ENCODE results near the gene GPR27. TPM values are rescaled to one million over a fixed set of nuclear protein-coding genes. Genes with fewer than 3 reads are reported as not detected.

Gene GPR27
- total and polyA plus RNA-seq, 10 of the 15 experiments (the other 5 are each of a cell fraction or from before 2014, with no cell fraction given): not detected

DNA sequence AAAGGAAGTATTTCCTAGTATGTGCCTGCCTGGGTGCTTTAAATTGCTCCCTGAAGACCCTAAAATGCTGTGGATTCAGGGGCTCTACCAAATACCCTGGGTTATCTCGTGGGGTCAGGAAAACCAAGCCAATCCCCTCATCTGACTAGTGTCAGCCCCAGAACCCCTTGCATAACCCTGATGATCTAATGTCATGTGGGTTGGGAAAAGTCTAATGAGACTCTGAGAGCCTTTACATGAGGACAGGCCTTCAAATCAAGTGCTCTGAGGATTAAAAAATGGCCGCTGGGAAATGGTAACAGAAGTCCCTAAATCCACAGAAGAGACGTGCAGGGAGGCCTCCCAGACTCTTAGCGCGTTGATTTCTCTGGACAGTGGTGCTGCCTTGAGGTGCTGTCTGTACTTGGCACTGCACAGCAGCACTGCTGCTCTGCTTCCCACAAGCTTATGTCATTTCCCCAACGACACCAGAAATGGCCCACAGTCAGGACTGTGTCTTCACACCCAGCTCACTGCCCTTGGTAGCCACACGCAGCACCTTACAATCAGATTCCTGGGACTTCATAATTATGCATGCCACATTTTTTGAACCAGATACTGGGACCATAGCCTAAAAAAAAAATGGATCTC, 45.1 kb upstream of the GPR27 start:
- Histone ChIP-seq H3K79me2 (ENCODE audit: control insufficient read depth, insufficient read depth, low read length) (no peaks in the 10 kb centered on the region), H2AFZ (ENCODE audit: control insufficient read depth, low read depth, low read length) (no peak overlapping the region), H3K4me3 (no peak overlapping the region), H3K27me3 (replicated peaks in 1 of 2; ENCODE audit: control insufficient read depth in 2 of 2, insufficient read depth in 2 of 2, low read length in 1 of 2) (no peaks in the 10 kb centered on the region), H3K27ac (ENCODE audit: control insufficient read depth, insufficient read depth) (no peak overlapping the region), H3K36me3 (ENCODE audit: control insufficient read depth in 2 of 2, insufficient read depth in 2 of 2, low read length in 1 of 2) (no peaks in the 10 kb centered on the region), H3K9me3 (replicated peaks; ENCODE audit: control insufficient read depth, insufficient read depth, low read length) (no peaks in the 10 kb centered on the region), H4K20me1 (ENCODE audit: control insufficient read depth, insufficient read depth) (no peaks in the 10 kb centered on the region), H3K4me2 (ENCODE audit: control insufficient read depth, insufficient read depth) (no peak overlapping the region), H3K4me1 (ENCODE audit: control insufficient read depth, insufficient read depth, low read length) (no peaks in the 10 kb centered on the region), H3K9ac (ENCODE audit: control insufficient read depth, insufficient read depth, low read length) (no peak overlapping the region)
- RAD21 ChIA-PET (ENCODE audit: unreplicated experiment): no interaction called here
- POLR2A ChIA-PET: no interaction called here
- SMC1A ChIA-PET (ENCODE audit: uncharacterized antibody, unreplicated experiment): no interaction called here
- FAIRE-seq: no peak
- CTCF ChIA-PET: no interaction called here
- no TSS peak for BruUV-seq (replicated peaks)
- TF ChIP-seq ASH2L (IDR thresholded peaks at IDR 0.05; ENCODE audit: borderline replicate concordance, low read depth) (no peak), CBX5 (IDR thresholded peaks at IDR 0.05; ENCODE audit: low read depth) (no peak), NR2F1 (conservative IDR thresholded peaks at IDR 0.05) (no peak)
- TF ChIP-seq, protein P1, sequence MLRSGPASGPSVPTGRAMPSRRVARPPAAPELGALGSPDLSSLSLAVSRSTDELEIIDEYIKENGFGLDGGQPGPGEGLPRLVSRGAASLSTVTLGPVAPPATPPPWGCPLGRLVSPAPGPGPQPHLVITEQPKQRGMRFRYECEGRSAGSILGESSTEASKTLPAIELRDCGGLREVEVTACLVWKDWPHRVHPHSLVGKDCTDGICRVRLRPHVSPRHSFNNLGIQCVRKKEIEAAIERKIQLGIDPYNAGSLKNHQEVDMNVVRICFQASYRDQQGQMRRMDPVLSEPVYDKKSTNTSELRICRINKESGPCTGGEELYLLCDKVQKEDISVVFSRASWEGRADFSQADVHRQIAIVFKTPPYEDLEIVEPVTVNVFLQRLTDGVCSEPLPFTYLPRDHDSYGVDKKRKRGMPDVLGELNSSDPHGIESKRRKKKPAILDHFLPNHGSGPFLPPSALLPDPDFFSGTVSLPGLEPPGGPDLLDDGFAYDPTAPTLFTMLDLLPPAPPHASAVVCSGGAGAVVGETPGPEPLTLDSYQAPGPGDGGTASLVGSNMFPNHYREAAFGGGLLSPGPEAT (IDR thresholded peaks at IDR 0.05; ENCODE audit: low read depth): no peak
- intact Hi-C loops (cut with micrococcal nuclease; ENCODE audit: unreplicated experiment) (no loop called here), in situ Hi-C loops (cut with MboI) (no loop called here)
- ATAC-seq: no peak
- WGBS (ENCODE audit: insufficient coverage, insufficient replicate concordance, low lambda C conversion rate, missing lambda C conversion rate): 35% methylated on average over 7 of the region's 7 CpGs
- no peak for DNase-seq (ENCODE audit: low read depth, low spot score)

DNA sequence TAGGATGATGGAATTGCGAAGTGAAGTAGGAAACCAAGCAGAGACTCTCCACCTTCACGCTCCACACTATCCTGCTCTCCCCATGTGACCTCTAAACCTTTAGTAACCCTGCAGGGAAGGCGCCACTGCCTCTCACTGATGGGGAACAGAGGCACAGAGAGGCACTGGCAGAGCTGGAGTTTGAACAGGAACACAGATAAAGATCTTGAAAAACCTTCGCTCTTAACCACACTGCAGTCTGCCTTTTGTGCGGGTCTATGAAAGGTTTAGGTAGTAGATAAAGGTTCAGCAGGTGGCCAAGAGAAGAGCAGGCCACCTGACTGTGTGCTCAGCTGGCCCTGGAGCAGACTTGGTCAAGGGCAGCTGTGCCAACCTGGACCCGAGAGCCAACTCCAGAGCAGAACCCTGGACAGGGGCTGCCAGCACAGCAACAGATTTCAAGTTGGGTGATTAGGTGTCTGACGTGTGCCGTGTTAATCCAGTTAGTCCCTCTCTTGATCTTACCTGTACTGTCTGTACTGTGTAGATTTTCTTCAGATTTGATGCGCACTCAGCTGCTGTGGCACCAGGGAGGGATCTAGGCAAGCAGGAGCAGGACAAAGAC, 43.6 kb upstream of the GPR27 start:
- Histone ChIP-seq H3K36me3 (ENCODE audit: control insufficient read depth in 2 of 2, insufficient read depth in 2 of 2, low read length in 1 of 2) (no peaks in the 10 kb centered on the region), H3K4me3 (no peak overlapping the region), H3K4me1 (ENCODE audit: control insufficient read depth, insufficient read depth, low read length) (no peaks in the 10 kb centered on the region), H3K79me2 (ENCODE audit: control insufficient read depth, insufficient read depth, low read length) (no peaks in the 10 kb centered on the region), H3K9me3 (replicated peaks; ENCODE audit: control insufficient read depth, insufficient read depth, low read length) (no peaks in the 10 kb centered on the region), H3K27ac (ENCODE audit: control insufficient read depth, insufficient read depth) (no peak overlapping the region), H3K4me2 (ENCODE audit: control insufficient read depth, insufficient read depth) (no peak overlapping the region), H2AFZ (ENCODE audit: control insufficient read depth, low read depth, low read length) (no peak overlapping the region), H3K27me3 (replicated peaks in 1 of 2; ENCODE audit: control insufficient read depth in 2 of 2, insufficient read depth in 2 of 2, low read length in 1 of 2) (0 out of 4 replicates have a peak, but pooled peaks cover 0 to 3% of the 10 kb centered on the region in 2 experiments), H4K20me1 (ENCODE audit: control insufficient read depth, insufficient read depth) (no peaks in the 10 kb centered on the region), H3K9ac (ENCODE audit: control insufficient read depth, insufficient read depth, low read length) (no peak overlapping the region)
- DNase-seq (ENCODE audit: low read depth, low spot score): no peak
- TF ChIP-seq, protein P2, sequence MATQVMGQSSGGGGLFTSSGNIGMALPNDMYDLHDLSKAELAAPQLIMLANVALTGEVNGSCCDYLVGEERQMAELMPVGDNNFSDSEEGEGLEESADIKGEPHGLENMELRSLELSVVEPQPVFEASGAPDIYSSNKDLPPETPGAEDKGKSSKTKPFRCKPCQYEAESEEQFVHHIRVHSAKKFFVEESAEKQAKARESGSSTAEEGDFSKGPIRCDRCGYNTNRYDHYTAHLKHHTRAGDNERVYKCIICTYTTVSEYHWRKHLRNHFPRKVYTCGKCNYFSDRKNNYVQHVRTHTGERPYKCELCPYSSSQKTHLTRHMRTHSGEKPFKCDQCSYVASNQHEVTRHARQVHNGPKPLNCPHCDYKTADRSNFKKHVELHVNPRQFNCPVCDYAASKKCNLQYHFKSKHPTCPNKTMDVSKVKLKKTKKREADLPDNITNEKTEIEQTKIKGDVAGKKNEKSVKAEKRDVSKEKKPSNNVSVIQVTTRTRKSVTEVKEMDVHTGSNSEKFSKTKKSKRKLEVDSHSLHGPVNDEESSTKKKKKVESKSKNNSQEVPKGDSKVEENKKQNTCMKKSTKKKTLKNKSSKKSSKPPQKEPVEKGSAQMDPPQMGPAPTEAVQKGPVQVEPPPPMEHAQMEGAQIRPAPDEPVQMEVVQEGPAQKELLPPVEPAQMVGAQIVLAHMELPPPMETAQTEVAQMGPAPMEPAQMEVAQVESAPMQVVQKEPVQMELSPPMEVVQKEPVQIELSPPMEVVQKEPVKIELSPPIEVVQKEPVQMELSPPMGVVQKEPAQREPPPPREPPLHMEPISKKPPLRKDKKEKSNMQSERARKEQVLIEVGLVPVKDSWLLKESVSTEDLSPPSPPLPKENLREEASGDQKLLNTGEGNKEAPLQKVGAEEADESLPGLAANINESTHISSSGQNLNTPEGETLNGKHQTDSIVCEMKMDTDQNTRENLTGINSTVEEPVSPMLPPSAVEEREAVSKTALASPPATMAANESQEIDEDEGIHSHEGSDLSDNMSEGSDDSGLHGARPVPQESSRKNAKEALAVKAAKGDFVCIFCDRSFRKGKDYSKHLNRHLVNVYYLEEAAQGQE (IDR thresholded peaks at IDR 0.05; ENCODE audit: low read depth, low read length): peak; percentile 44; the same call in 1 of the 2 replicates
- no peak for TF ChIP-seq MEF2B (IDR thresholded peaks at IDR 0.05; ENCODE audit: partially characterized antibody, poor library complexity, severe bottlenecking)
- WGBS (ENCODE audit: insufficient coverage, insufficient replicate concordance, low lambda C conversion rate, missing lambda C conversion rate): 42% methylated on average over 9 of the region's 9 CpGs
- in situ Hi-C loops (cut with MboI): no loop called here
- RAD21 ChIA-PET (ENCODE audit: unreplicated experiment): interaction anchor here (1.8 kb wide), 1 partner anchor 1376 kb away, joined by 5 read pairs; no protein-coding TSS in a partner anchor
- POLR2A ChIA-PET: no interaction called here
- BruUV-seq (replicated peaks): no TSS peak
- CTCF ChIA-PET: interaction anchor here (2.5 kb wide), 1 partner anchor 15 kb away, joined by 6 read pairs; no protein-coding TSS in a partner anchor
- SMC1A ChIA-PET (ENCODE audit: uncharacterized antibody, unreplicated experiment): no interaction called here
- ATAC-seq: no peak
- FAIRE-seq: no peak
- intact Hi-C loops (cut with micrococcal nuclease; ENCODE audit: unreplicated experiment): loop anchor here (2.0 to 10.0 kb wide), 4 partner anchors 147 to 1377 kb away; no protein-coding TSS in a partner anchor
